ENCODE results near the gene PLEKHA7.

Gene PLEKHA7

GRCh38 chr11:16784097-16784496 is 230.1 kb downstream of the PLEKHA7 start:
- DNase-seq = no peak

DNA sequence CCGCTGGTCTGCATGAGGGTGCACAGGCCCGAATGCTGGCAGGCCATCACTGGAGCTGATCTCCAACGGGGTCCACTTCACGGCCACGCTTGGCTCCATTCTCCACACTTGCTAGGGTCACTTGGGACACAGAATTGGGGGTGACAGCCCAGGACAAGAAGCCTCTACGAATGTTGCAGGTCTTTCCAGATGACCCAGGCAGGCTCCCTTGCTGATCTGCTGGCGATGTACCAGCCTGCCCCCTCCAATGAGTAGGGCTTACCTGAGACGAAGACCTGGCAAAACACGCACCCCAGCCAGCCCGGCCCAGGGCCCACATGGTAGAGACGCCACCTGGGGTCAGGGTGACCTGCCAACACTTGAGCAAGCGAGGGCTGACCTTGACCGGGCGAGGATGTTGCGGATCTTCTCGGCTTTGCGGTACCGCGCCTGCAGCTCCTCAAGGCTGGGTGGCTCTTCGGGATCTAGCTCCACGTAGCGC is 230.9 kb downstream of the PLEKHA7 start:
- DNase-seq = no peak

- no peak for DNase-seq
Measured at GRCh38 chr11:16781936-16782919, 232.0 kb downstream of the PLEKHA7 start.

DNA sequence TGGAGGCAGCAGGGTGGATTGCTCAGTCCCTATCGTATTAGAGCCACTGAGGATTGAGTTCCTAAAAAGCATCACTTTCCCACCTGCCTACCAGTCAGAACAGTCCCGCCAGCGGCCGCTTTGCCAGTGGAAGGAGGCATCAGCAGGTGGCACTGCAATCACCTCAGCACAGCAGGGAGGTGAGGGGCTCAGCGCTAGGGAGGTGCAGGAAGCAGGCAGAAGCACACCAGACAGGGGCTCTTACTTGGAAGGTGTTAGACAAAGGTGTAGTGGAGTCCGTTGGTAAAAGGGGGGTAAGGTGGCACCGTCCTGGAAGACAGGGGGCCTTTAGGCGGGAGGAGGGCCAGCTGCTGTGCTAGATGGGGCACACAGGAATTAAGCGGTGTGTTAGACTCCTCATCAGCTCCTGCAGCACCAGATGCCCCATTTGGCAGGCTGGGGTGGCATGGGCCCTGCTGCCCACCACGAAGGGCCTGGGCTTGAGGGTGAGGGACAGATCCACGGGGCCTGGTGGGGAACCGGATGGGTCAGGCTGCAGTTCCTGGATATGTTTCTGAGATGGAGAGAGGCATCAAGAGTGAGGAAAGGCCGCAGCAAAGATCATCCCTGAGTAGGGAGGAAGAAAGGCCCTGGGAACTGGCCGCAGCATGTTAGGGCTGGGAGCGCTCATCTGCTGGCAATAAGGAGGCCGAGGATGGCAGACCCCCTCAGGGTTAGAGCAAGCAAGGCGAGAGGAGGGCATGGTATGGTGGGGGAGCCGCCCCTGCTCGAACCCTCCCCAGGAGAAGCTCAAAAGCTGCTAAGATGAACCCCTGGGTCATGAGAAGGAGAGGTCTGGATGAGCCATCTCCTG is 233.3 kb downstream of the PLEKHA7 start:
- no peak for DNase-seq

DNA sequence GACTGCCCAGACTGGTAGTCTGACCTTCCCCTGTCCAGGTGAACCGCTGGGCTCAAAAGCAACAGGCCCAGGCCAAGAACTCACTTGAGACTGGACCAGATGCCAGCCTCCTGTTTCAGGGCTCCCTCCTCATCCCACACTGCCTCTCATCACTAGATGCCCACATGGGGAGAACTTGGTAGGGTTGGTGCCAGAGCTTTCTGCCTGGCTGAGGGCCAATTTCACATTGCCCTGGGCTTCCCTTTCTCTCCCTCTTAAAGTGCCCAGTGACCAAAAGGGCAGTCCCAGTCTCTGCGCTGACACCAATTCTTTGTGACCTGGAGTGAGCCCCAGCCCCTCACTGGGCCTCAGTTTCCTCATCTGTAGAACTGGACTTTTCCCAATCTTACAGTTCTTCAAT is 234.1 kb downstream of the PLEKHA7 start:
- no peak for DNase-seq

- DNase-seq = peak; percentile 79
Measured at GRCh38 chr11:16779436-16779835, 234.8 kb downstream of the PLEKHA7 start.

DNA sequence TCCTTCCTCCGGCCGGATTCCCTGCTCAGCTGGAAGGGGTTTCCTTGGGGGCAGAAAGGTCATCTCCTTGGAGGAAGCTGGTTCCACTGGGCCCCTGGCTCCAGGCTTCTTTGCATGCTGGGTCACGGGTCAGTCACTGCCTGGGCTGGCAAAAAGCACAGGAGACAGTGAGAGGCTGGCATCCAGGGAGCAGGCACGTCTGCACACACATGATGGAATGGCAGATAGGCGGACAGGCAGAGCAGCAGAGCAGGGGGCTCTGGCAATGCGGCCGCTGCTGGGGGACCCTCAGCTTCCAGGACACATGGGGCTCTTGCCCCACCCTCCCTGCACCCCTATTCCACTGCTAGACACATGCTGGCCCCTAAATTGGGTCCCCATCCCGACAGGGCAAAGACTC is 235.3 kb downstream of the PLEKHA7 start:
- no peak for DNase-seq

- DNase-seq = no peak
Measured at GRCh38 chr11:16778286-16778685, 235.9 kb downstream of the PLEKHA7 start.

- DNase-seq = no peak
Measured at GRCh38 chr11:16777613-16777975, 236.6 kb downstream of the PLEKHA7 start.

- no peak for DNase-seq
Measured at GRCh38 chr11:16776711-16777612, 237.3 kb downstream of the PLEKHA7 start.

DNA sequence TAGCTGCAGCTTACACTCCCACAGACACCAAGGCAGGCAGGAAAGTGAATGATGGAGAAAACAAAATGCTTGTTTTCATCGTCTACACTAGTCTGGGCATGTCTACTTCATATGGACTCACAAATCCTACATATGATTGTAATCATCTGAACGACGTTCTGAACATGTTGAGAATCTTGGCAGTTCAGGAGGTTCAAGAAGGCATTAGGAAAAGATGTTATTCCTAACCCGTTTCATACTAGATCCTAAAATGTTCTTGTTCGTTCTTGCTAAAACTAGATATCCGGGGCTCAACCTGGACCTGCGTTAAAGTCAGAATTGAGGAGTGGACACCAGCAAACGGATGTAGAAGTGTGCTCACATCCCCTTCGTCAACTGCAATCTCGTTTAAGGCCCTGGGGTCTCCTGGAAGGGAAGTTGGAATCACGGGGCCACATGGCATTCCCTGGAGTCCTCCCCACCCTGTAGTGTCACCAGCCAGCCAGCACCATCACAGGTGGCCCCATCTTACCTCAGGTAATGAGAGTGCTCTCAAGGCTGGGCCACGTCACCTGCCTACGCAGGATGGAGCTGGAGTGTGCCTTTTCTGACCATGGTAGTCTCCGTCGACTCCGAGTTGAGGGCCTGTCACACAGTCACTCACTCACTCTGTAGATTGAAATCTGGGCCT is 238.5 kb downstream of the PLEKHA7 start:
- DNase-seq = no peak

GRCh38 chr11:16774936-16775613 is 239.1 kb downstream of the PLEKHA7 start:
- no peak for DNase-seq

GRCh38 chr11:16773981-16774935 is 240.0 kb downstream of the PLEKHA7 start:
- DNase-seq = no peak

DNA sequence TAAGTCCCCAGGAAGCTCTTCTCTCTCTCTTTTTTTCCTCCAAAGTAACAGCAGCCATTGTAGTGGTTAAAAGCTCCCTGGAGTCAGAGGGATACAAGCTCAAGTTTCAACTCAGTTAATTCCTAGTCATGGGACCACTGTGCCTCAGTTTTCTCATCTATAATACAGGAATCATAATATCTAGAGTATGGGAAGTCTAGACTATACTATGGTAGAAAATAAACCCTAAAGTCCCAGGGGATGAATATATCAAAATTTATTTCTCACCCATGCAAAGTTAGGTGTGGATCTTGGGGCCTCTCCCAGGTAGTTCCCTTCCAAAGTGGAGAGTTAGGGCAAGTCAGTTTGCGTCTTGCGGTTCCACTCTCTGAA is 242.1 kb downstream of the PLEKHA7 start:
- DNase-seq = no peak

DNA sequence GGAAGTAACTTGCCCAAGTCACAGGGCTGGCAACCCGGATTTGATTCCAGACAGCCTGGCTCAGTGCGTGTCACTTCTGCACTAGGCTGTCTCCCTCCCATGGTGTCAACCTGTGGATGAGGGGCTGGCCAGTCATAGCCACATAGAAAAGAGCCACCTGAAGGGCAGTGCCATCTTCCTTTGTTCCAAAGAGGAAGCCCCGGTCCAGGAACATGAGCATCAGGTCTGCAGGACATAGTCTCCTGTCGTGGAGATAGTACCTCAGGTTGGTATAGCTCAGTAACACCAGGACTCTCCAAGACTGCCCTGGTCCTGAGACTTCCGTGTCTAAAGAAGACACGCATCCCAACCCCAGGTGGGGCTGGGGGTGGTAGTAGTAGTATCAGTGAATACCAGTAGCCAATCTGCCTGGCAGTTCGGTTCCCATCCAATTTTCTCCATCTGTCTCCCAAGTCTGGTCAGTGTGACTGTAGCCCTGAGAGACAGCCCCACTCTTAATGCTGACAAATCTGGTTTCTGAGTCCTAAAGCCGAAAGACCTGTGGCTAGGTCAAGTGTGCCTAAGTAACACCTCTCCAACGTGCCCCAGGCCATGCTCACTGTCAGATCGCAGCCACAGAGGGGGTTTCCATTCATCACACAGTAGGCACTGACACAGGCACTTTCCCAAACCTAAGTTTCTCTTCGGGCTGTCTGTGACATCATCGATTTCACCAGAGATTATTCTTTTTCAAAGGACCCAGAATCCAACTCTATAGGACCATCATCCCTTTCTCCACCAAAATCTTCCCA is 242.7 kb downstream of the PLEKHA7 start:
- DNase-seq = no peak

DNA sequence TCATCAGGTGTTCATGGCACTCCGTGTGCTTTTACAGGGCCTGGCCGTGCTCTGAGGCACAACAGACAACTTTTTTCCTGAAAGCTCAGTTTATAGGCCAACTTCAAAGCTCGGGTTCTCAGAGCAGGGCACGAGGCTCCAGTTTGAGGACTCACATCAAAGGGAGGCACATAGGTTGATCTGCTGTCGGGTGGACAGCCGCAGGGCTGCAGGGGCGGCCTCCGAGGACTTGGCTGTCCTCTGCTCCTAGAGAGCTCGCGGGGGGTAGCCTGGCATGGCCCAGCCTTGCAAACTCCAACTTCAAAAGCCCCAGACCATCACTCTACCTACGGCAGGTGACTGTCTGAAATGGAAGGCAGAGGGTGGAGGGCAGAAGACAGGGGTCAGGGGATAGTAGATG is 244.2 kb downstream of the PLEKHA7 start:
- DNase-seq = no peak

- DNase-seq = no peak
Measured at GRCh38 chr11:16769386-16769785, 244.8 kb downstream of the PLEKHA7 start.

- DNase-seq = no peak
Measured at GRCh38 chr11:16767957-16768356, 246.3 kb downstream of the PLEKHA7 start.

GRCh38 chr11:16767137-16767536 is 247.1 kb downstream of the PLEKHA7 start:
- DNase-seq = no peak

All from suppressor macrophage treated with lipopolysaccharide for 4 hours (primary cell).